ENCODE data around the gene TRPM3.

DNA sequence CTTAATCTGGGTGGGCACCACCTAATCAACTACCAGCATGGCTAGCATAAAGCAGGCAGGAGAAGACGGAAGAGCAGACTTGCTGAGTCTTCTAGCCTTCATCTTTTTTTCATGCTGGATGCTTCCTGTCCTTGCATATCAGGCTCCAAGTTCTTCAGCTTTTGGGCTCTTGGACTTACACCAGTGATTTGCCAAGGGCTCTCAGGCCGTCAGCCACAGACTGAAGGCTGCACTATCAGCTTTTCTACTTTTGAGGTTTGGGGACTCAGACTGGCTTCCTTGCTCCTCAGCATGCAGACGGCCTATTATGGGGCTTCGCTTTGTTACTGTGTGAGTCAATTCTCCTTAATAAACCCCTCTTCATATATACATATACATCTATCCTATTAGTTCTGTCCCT is 180.2 kb downstream of the TRPM3 start:
- no peak for TF ChIP-seq NR1H2 (CRISPR knock-in tag; IDR thresholded peaks at IDR 0.05)
- TF ChIP-seq, protein P1, sequence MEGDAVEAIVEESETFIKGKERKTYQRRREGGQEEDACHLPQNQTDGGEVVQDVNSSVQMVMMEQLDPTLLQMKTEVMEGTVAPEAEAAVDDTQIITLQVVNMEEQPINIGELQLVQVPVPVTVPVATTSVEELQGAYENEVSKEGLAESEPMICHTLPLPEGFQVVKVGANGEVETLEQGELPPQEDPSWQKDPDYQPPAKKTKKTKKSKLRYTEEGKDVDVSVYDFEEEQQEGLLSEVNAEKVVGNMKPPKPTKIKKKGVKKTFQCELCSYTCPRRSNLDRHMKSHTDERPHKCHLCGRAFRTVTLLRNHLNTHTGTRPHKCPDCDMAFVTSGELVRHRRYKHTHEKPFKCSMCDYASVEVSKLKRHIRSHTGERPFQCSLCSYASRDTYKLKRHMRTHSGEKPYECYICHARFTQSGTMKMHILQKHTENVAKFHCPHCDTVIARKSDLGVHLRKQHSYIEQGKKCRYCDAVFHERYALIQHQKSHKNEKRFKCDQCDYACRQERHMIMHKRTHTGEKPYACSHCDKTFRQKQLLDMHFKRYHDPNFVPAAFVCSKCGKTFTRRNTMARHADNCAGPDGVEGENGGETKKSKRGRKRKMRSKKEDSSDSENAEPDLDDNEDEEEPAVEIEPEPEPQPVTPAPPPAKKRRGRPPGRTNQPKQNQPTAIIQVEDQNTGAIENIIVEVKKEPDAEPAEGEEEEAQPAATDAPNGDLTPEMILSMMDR (IDR thresholded peaks at IDR 0.05): no peak
- no peak for TF ChIP-seq TEAD4 (CRISPR knock-in tag; IDR thresholded peaks at IDR 0.05)
- TF ChIP-seq ZNF263 (CRISPR knock-in tag; IDR thresholded peaks at IDR 0.05; ENCODE audit: low read depth): no peak
- TF ChIP-seq SMAD3 (CRISPR knock-in tag; IDR thresholded peaks at IDR 0.05; ENCODE audit: borderline replicate concordance): no peak
- TF ChIP-seq, protein P2, sequence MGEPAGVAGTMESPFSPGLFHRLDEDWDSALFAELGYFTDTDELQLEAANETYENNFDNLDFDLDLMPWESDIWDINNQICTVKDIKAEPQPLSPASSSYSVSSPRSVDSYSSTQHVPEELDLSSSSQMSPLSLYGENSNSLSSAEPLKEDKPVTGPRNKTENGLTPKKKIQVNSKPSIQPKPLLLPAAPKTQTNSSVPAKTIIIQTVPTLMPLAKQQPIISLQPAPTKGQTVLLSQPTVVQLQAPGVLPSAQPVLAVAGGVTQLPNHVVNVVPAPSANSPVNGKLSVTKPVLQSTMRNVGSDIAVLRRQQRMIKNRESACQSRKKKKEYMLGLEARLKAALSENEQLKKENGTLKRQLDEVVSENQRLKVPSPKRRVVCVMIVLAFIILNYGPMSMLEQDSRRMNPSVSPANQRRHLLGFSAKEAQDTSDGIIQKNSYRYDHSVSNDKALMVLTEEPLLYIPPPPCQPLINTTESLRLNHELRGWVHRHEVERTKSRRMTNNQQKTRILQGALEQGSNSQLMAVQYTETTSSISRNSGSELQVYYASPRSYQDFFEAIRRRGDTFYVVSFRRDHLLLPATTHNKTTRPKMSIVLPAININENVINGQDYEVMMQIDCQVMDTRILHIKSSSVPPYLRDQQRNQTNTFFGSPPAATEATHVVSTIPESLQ (CRISPR knock-in tag; IDR thresholded peaks at IDR 0.05): no peak
- TF ChIP-seq SP1 (CRISPR knock-in tag; conservative IDR thresholded peaks at IDR 0.05): no peak
- no peak for TF ChIP-seq ZBTB21 (CRISPR knock-in tag; IDR thresholded peaks at IDR 0.05; ENCODE audit: borderline replicate concordance)
- TF ChIP-seq, protein P3, sequence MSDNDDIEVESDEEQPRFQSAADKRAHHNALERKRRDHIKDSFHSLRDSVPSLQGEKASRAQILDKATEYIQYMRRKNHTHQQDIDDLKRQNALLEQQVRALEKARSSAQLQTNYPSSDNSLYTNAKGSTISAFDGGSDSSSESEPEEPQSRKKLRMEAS (CRISPR knock-in tag; IDR thresholded peaks at IDR 0.05): no peak
- TF ChIP-seq, protein P4, sequence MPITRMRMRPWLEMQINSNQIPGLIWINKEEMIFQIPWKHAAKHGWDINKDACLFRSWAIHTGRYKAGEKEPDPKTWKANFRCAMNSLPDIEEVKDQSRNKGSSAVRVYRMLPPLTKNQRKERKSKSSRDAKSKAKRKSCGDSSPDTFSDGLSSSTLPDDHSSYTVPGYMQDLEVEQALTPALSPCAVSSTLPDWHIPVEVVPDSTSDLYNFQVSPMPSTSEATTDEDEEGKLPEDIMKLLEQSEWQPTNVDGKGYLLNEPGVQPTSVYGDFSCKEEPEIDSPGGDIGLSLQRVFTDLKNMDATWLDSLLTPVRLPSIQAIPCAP (CRISPR knock-in tag; IDR thresholded peaks at IDR 0.05): no peak
- no peak for TF ChIP-seq ZNF416 (CRISPR knock-in tag; IDR thresholded peaks at IDR 0.05)
- TF ChIP-seq ZNF138 (CRISPR knock-in tag; conservative IDR thresholded peaks at IDR 0.05): no peak
- no peak for TF ChIP-seq ESRRA (CRISPR knock-in tag; IDR thresholded peaks at IDR 0.05; ENCODE audit: borderline replicate concordance)

Measured in WTC11 (cell line).